H1 (cell line): ENCODE data around the gene LEPR. TPM values are rescaled to one million over a fixed set of nuclear protein-coding genes. Genes with fewer than 3 reads are reported as not detected.

Source experiments
- CTCF ChIP-seq, 3 experiments: IDR thresholded peaks; 1 replicate in 2 of 3; 2 replicates in 1 of 3; pipeline versions ENCODE4 v1.5.1 to v1.6.1; 2011; ENCODE audit warnings: low read length in 3 of 3, mild to moderate bottlenecking in 3 of 3, inconsistent platforms in 2 of 3, low read depth in 1 of 3, moderate library complexity in 1 of 3; ENCODE audit not compliant: insufficient read depth in 1 of 3; ENCODE audit errors: control extremely low read depth in 1 of 3
- NRF1 ChIP-seq: IDR thresholded peaks from 2 replicates; pipeline ENCODE4 v1.6.1; 2011; ENCODE audit warnings: mild to moderate bottlenecking, low read depth, low read length, improper control_type of control experiment
- PHF8 ChIP-seq: fragments of 200-600 bp; sonication (generic); conservative IDR thresholded peaks from 2 replicates; pipeline ENCODE4 v1.7.1; 2012; ENCODE audit warnings: low read depth, mild to moderate bottlenecking, inconsistent platforms, low read length, moderate library complexity
- SAP30 ChIP-seq: fragments of 300-600 bp; sonication (generic); IDR thresholded peaks from 2 replicates; pipeline ENCODE4 v1.7.1; 2012; ENCODE audit warnings: low read length, moderate library complexity, mild to moderate bottlenecking, inconsistent platforms; ENCODE audit not compliant: insufficient read depth, insufficient replicate concordance
- SIRT6 ChIP-seq: IDR thresholded peaks from one replicate; pipeline ENCODE4 v1.7.1; 2012; ENCODE audit warnings: low read length, inconsistent platforms
- TAF1 ChIP-seq: IDR thresholded peaks from 2 replicates; pipeline ENCODE4 v1.6.1; 2011; ENCODE audit warnings: mild to moderate bottlenecking, low read depth, low read length
- USF2 ChIP-seq: IDR thresholded peaks from 2 replicates; pipeline ENCODE4 v1.6.1; 2011; ENCODE audit warnings: low read length, improper control_type of control experiment
- polyA plus RNA-seq, 7 experiments: library from polyadenylated mRNA; depleted of rRNA in 3 of 7; stranded (reverse) in 5 of 7; unstranded in 2 of 7; fragments of >200 nt in 5 of 7; fragments of 200-250 nt in 2 of 7; gene quantifications; 1 replicate in 5 of 7; 2 replicates in 1 of 7; 4 replicates in 1 of 7; pipeline versions ENCODE4 v1.2.1 to v1.2.3, GENCODE V29; 2011 to 2013; ENCODE audit warnings: missing spikeins in 2 of 7, mixed read lengths in 2 of 7
- total RNA-seq: library from RNA; stranded (reverse); fragmentation: NEBNext Ultra II Directional; extraction: Animal tissue kit (Norgen Biotek cat#: 25700); gene quantifications from 2 replicates; pipeline ENCODE4 v1.2.1, GENCODE V29; 2021

LEPR gene
- total and polyA plus RNA-seq, 2 of the 8 experiments (the other 6 are each of a cell fraction or from before 2014, with no cell fraction given), result 1.3 to 3.9 TPM

GRCh38 chr1:65421351-65422025 lies 1.0 kb downstream of the LEPR start (continued):
- TF ChIP-seq SIRT6, result no peak
- TF ChIP-seq CTCF (IDR thresholded peaks at IDR 0.05; ENCODE audit: control extremely low read depth in 1 of 3, insufficient read depth in 1 of 3, low read depth in 1 of 3, low read length in 3 of 3), result no peak
- TF ChIP-seq USF2, result no peak
- no peak for TF ChIP-seq TAF1
- TF ChIP-seq NRF1, result no peak
- no peak for TF ChIP-seq SAP30
- TF ChIP-seq PHF8, result no peak
